HCT116 (cell line): Measurements from ENCODE around the gene STX10. TPM values are rescaled to one million over a fixed set of nuclear protein-coding genes. Genes with fewer than 3 reads are reported as not detected.

ENCODE experiments used
- ATAC-seq: fragments of 200-7000 bp; cut with Tn5 transposase; 2 replicates; pipeline ENCODE4 v1.9.1; 2020; ENCODE audit warnings: mild to moderate bottlenecking, moderate library complexity
- BruUV-seq: library from RNA; stranded (reverse); fragments of 400-500 nt; replicated peaks from 2 replicates; lab custom pipeline; 2021; lab: Mats Ljungman, UMichigan
- CTCF ChIA-PET: fragments of 300-600 bp; sonication (Branson Sonifier 250); formaldehyde crosslinking; loops from one replicate; lab custom pipeline; 2021; ENCODE audit warnings: antibody characterized with exemption; lab: Charles Lee
- POLR2A ChIA-PET: fragments of 300-600, 350-600 bp; sonication (Branson Sonifier 250); formaldehyde crosslinking; loops from one replicate; lab custom pipeline; 2021; ENCODE audit warnings: antibody characterized with exemption; lab: Charles Lee
- RAD21 ChIA-PET, 2 experiments: fragments of 300-600 bp; sonication (Branson Sonifier 250); formaldehyde crosslinking; loops; one replicate each; lab custom pipeline; 2023; ENCODE audit warnings: low total read pairs in 2 of 2; ENCODE audit not compliant: uncharacterized antibody in 2 of 2, unreplicated experiment in 2 of 2, low non-redundant PET in 1 of 2; lab: Charles Lee
- DNase-seq: peaks from one replicate; pipeline ENCODE4 v3.0.0-alpha.2; 2010; ENCODE audit warnings: low read depth, low spot score
- H2AFZ ChIP-seq: fragments of 200-600 bp; shearing (Covaris generic), sonication (generic); 2 replicates; pipeline ENCODE4 v1.6.1; 2017; ENCODE audit warnings: low read depth, mixed run types, mixed read lengths, antibody characterized with exemption, low read length; ENCODE audit not compliant: poor library complexity, severe bottlenecking
- H3K27ac ChIP-seq: 2 replicates; pipeline ENCODE4 v1.5.1; 2012; ENCODE audit warnings: low read depth, low read length
- H3K27me3 ChIP-seq: fragments of 200-600 bp; sonication (generic); 2 replicates; pipeline ENCODE4 v1.6.1; 2016; ENCODE audit warnings: mixed run types, low read length, mixed read lengths; ENCODE audit not compliant: insufficient read depth
- H3K36me3 ChIP-seq, 2 experiments: fragments of 200-500 bp in 1 of 2; fragments of 200-600 bp in 1 of 2; sonication (Bioruptor generic) in 1 of 2; sonication (generic) in 1 of 2; 2 replicates each; pipeline versions ENCODE4 v1.5.1 to v1.6.1; 2014 to 2016; ENCODE audit warnings: low read length in 2 of 2, inconsistent platforms in 1 of 2, mixed read lengths in 1 of 2, mixed run types in 1 of 2; ENCODE audit not compliant: insufficient read depth in 2 of 2, control insufficient read depth in 1 of 2
- H3K4me1 ChIP-seq, 2 experiments: fragments of 200-600 bp in 1 of 2; sonication (generic) in 1 of 2; 2 replicates each; pipeline versions ENCODE4 v1.5.1 to v1.6.1; 2012 to 2017; ENCODE audit warnings: low read length in 2 of 2, inconsistent platforms in 1 of 2, mild to moderate bottlenecking in 1 of 2, mixed read lengths in 1 of 2, mixed run types in 1 of 2, moderate library complexity in 1 of 2; ENCODE audit not compliant: insufficient read depth in 2 of 2, control insufficient read depth in 1 of 2
- H3K4me2 ChIP-seq: fragments of 200-600 bp; sonication (generic); 2 replicates; pipeline ENCODE4 v1.6.1; 2017; ENCODE audit warnings: mixed run types, low read length, mixed read lengths
- H3K4me3 ChIP-seq, 2 experiments: fragments of 200-600 bp in 1 of 2; sonication (generic) in 1 of 2; replicated peaks in 1 of 2; 2 replicates each; pipeline ENCODE4 v1.5.1; 2011 to 2016; ENCODE audit warnings: low read length in 2 of 2, control low read depth in 1 of 2, low read depth in 1 of 2, mild to moderate bottlenecking in 1 of 2, mixed read lengths in 1 of 2, mixed run types in 1 of 2
- H3K79me2 ChIP-seq: fragments of 200-600 bp; sonication (generic); 2 replicates; pipeline ENCODE4 v1.6.1; 2017; ENCODE audit warnings: mild to moderate bottlenecking, mixed run types, low read length, moderate library complexity, mixed read lengths; ENCODE audit not compliant: insufficient read depth
- H3K9ac ChIP-seq: fragments of 200-600 bp; sonication (generic); 2 replicates; pipeline ENCODE4 v1.6.1; 2016; ENCODE audit warnings: low read length, mixed read lengths
- H3K9me2 ChIP-seq: fragments of 200-600 bp; sonication (generic), shearing (Covaris generic); 2 replicates; pipeline ENCODE4 v1.6.1; 2017; ENCODE audit warnings: mixed run types, mild to moderate bottlenecking, moderate library complexity; ENCODE audit not compliant: insufficient read depth
- H3K9me3 ChIP-seq, 2 experiments: fragments of 200-500 bp in 1 of 2; fragments of 200-600 bp in 1 of 2; sonication (Bioruptor generic) in 1 of 2; sonication (generic) in 1 of 2; 2 replicates each; pipeline ENCODE4 v1.6.1; 2014 to 2017; ENCODE audit warnings: low read length in 2 of 2, mixed read lengths in 2 of 2, inconsistent platforms in 1 of 2, low read depth in 1 of 2, mild to moderate bottlenecking in 1 of 2, mixed run types in 1 of 2, moderate library complexity in 1 of 2; ENCODE audit not compliant: control insufficient read depth in 1 of 2, insufficient read depth in 1 of 2
- H4K20me1 ChIP-seq: fragments of 200-600 bp; sonication (generic), shearing (Covaris generic); 2 replicates; pipeline ENCODE4 v1.6.1; 2017; ENCODE audit warnings: mixed run types, mild to moderate bottlenecking, moderate library complexity; ENCODE audit not compliant: insufficient read depth
- JUND ChIP-seq: IDR thresholded peaks from 2 replicates; pipeline ENCODE4 v1.6.1; 2012
- SP1 ChIP-seq: IDR thresholded peaks from 2 replicates; pipeline ENCODE4 v1.6.1; 2012; ENCODE audit warnings: low read depth
- ZFX ChIP-seq: fragments of 450-650 bp; IDR thresholded peaks from 2 replicates; pipeline ENCODE4 v1.6.1; 2017
- intact Hi-C: fragments of 100-400 bp; cut with micrococcal nuclease; formaldehyde crosslinking; loops from 2 replicates; pipeline ENCODE4 v1.10.0; 2022
- total RNA-seq: library from RNA; stranded (reverse); gene quantifications from one replicate; pipeline ENCODE4 v1.2.1, GENCODE V29; 2021; ENCODE audit not compliant: unreplicated experiment
- TF ChIP-seq, protein P1 (sequence below): IDR thresholded peaks from 2 replicates; pipeline ENCODE4 v1.6.1; 2012; ENCODE audit warnings: low read depth

Gene STX10
- total RNA-seq, 1 experiment from 2014 or later = 149 TPM

DNA sequence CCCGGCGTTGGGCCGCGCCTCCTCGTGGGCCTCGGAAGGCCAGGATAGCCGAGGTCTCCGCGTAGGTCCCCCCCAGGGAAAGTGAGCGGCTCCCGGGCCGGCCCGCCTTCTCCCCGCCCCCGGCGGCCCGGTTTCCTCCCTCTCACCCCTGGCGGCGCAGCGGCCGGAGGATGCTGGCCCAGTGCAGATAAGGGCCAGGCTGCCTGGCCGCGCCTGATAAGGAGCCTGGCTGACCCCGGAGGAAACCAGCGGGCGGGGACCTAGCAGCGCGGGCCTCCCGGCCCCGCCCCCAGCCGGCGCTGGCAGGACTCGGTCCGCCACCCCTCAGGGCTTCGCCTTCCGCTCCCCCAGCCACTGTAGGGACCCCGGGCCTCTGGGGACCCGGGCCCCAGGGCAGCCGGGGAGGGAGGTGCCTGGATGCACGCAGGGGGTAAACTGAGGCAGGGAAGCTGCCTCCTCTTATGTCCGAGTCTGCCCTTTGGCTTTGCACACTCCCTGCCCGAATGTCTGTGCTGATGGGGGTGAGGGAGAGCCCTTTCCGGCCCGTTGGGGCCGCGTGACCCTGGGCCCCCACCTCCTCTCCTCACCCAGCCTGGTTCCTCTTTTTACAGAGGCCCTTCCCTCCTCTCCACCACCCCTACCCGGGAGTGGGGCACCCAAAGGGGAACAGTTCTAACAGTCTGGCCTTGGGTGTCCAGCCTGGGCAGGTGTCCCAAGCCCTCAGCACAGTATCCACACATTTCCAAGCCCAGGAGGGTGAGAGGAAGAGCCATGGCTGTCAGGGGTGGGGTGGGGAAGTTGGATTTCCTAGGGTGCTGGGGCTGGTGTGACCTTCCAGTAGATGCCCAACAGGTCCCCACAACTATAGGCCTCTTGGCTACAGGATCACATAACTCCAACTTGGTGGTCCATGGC is 47.3 kb downstream of the STX10 start, which contains the start of gene LYL1:
LYL1 (minus strand) TSS at position 193 of the 915 bp plus-strand sequence. CDS start 1,687 bp downstream, outside the sequence.
- Histone ChIP-seq H3K36me3 (peaks cover 0 to 6% of the 10 kb centered on the region in 2 experiments; a peak in 1 of 4 replicates), H3K9ac (peak within 1 kb of the TSS; percentile 44), H3K27ac (peak within 1 kb of the TSS; percentile 16; the same call in 1 of the 2 replicates), H4K20me1 (no peaks in the 10 kb centered on the region), H3K9me2 (no peaks in the 10 kb centered on the region), H3K9me3 (no peaks in the 10 kb centered on the region), H3K79me2 (no peaks in the 10 kb centered on the region), H3K4me2 (peak within 1 kb of the TSS; percentile 56), H3K27me3 (no peaks in the 10 kb centered on the region), H3K4me1 (peaks cover 3 to 32% of the 10 kb centered on the region in 2 experiments; a peak in 3 of 4 replicates), H2AFZ (no peak within 1 kb of the TSS), H3K4me3 (peak within 1 kb of the TSS; percentile 28 to 45)
- ATAC-seq (peak; percentile 54), DNase-seq (no peak)
- ChIA-PET RAD21 (no interaction called here), POLR2A (no interaction called here), CTCF (no interaction called here)
- intact Hi-C loops = no loop called here
- TF ChIP-seq, protein P1, sequence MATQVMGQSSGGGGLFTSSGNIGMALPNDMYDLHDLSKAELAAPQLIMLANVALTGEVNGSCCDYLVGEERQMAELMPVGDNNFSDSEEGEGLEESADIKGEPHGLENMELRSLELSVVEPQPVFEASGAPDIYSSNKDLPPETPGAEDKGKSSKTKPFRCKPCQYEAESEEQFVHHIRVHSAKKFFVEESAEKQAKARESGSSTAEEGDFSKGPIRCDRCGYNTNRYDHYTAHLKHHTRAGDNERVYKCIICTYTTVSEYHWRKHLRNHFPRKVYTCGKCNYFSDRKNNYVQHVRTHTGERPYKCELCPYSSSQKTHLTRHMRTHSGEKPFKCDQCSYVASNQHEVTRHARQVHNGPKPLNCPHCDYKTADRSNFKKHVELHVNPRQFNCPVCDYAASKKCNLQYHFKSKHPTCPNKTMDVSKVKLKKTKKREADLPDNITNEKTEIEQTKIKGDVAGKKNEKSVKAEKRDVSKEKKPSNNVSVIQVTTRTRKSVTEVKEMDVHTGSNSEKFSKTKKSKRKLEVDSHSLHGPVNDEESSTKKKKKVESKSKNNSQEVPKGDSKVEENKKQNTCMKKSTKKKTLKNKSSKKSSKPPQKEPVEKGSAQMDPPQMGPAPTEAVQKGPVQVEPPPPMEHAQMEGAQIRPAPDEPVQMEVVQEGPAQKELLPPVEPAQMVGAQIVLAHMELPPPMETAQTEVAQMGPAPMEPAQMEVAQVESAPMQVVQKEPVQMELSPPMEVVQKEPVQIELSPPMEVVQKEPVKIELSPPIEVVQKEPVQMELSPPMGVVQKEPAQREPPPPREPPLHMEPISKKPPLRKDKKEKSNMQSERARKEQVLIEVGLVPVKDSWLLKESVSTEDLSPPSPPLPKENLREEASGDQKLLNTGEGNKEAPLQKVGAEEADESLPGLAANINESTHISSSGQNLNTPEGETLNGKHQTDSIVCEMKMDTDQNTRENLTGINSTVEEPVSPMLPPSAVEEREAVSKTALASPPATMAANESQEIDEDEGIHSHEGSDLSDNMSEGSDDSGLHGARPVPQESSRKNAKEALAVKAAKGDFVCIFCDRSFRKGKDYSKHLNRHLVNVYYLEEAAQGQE = no peak
- no TSS peak for BruUV-seq

DNA sequence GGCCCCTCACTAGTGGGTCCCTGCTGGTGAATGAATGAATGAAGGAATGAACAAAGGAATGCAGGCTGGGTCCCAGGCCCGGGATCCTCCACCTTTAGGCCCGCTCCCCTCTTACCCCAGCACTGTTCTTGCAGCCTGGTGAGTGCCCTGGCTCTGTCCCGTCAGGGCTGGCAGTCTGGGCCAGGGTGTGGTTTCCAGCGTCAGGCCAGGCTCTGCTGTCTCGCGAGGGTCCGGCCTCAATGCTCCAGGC is 47.8 kb downstream of the STX10 start:
- Histone ChIP-seq H3K4me3 (peak overlapping the region; percentile 28 to 45), H2AFZ (no peak overlapping the region), H4K20me1 (no peaks in the 10 kb centered on the region), H3K36me3 (peaks cover 0 to 1% of the 10 kb centered on the region in 2 experiments; a peak in 1 of 4 replicates), H3K4me1 (peaks cover 3 to 38% of the 10 kb centered on the region in 2 experiments; a peak in 3 of 4 replicates), H3K9ac (peak overlapping the region; percentile 44), H3K9me2 (no peaks in the 10 kb centered on the region), H3K79me2 (no peaks in the 10 kb centered on the region), H3K4me2 (peak overlapping the region; percentile 56), H3K27me3 (no peaks in the 10 kb centered on the region), H3K9me3 (no peaks in the 10 kb centered on the region), H3K27ac (peak overlapping the region; percentile 16; the same call in 1 of the 2 replicates)
- BruUV-seq = TSS peak; percentile 39
- ATAC-seq (peak; percentile 33; the same call in 1 of the 2 replicates), DNase-seq (no peak)
- TF ChIP-seq SP1 = no peak
- TF ChIP-seq JUND = no peak
- 0 out of 2 replicates have a peak, but pooled peaks have one; percentile 45 for TF ChIP-seq ZFX
- ChIA-PET RAD21 (no interaction called here), POLR2A (no interaction called here), CTCF (no interaction called here)
- intact Hi-C loops = no loop called here
